ENCODE measurements around the gene DDHD1.
"Not testable (repeated sequence)": the region's sequence is repeated elsewhere in the genome, so short reads cannot be mapped to it uniquely, and the experiment has no call there.

Gene DDHD1

DNA sequence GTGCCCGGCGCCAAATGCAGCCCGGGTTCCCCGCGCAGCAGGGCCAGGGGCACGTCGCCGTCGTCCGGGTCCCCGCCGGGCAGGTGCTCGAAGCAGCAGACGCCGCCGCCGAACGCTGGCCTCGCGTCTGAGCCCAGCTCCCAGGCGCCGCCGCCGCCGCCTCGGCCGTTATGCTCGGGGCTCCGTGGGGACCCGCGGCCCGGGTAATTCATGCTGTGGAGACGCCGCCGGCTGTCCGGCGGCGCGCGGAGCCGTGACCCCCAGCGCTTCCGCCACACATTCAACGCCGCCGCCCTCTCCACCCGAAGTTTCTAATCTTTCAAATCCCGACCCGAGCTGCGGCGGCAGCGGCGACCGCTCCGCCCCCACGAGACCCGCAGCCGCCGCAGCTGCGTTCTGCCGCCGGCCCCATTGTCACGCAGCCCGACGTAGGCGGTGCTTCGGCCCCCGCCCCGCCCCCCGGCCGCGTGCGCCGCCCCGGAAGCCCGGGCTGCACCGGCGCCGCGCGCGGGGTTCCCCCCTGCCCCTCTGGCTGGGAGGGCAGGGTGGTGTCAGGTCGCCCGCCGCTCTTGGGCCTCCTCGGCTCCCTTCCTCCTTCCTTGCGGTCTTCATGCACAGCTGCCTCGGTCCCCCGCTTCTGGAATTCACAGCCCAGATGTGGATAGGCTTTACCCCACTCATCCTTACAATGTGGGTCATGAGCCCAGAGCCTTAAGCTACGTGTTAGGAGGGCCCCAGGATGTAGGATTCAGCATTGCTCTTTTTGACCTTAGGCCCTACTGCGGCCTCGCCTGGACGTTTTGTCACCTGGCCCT lies at the start of gene DDHD1:
TSS of gene DDHD1 (minus strand) at position 437 of the 815 bp plus-strand sequence. CDS start at position 212, 225 bp downstream.
- no peak for FAIRE-seq

DNA sequence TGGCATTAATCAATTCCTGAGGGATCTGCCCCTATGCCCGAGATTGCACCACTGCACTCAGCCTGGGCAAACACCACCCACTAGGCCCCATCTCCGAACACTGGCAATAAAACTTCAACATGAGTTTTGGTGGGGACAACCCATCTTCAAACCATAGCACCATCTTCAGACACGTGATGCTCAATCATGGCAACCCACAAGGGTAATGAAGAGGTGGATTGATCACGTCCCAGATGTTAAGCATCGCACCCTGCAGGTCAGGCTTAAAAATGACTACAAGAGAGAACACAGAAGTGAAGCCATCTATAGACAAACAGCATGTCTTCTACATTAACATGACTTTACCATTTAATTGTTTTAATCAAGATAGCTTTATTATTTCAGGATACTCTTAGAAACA lies 42.8 kb upstream of the DDHD1 start:
- no peak for FAIRE-seq

DNA sequence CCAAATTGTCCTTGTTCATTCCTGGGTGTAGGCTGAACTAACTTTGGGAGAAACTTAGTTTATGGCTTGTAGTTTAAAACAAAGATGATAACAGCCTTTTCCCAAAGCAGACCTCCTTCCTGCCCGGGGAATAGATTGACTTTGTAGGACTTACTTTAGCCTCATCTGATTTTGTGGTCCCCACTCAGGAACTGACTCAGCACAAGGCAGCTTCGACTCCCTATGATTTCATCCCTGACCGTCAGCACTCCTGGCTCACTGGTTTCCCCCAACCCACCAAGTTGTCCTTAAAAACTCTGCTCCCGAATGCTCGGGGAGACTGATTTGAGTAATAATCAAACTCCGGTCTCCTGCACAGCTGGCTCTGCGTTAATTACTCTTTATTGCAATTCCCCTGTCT lies 40.1 kb upstream of the DDHD1 start:
- no peak for FAIRE-seq

DNA sequence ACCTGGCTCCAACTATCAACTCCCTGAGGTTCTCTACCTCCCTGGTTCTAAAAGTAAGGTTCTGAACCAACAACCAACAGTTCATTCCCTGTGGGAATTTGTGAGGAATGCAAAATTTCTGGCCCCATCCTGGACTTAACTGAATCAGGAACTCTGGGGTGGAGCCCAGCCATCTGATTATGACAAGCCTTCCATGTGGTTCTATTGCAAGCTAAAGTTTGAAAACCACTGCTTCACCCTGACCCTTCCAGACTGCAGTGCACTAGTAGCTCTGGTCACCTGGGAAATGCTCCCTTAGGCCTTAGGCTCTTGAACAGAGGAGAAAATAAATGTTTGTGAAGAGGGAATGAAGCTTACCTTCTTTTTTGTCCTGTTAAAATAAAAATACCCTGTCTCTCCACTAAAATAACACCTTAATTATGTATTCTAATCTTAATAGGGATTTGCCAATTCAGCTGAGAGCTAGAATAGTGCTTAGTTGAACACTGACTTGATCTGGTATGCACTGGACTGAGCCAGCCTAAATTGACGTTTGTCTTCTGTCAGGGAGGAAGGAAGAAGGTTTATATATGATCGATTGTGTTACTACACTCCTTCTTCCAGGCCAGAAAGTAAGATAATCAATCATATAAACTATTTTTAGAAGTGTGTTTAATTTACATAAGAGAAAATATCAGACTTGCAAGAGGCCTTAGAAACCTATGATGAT lies 39.1 kb upstream of the DDHD1 start:
- no peak for FAIRE-seq

DNA sequence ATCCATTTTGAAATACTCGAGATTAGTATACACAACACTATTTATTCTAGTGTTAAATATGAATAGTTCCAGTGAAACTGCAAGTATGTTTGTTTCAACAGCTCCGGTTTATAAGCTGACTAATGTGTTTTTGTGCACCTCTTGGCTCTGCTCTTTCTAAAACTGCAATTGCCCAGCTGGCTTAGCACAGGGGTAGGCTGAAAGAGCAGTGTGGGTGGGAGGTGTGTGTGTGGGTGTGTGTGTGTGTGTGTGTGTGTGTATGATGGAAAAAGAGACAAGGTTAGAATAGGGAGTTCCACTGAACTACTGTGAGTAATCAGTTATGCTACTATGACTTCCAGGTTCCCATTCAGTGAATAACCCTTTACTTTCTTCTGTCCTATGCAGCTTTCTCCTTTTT lies 37.8 kb upstream of the DDHD1 start:
- FAIRE-seq = no peak

DNA sequence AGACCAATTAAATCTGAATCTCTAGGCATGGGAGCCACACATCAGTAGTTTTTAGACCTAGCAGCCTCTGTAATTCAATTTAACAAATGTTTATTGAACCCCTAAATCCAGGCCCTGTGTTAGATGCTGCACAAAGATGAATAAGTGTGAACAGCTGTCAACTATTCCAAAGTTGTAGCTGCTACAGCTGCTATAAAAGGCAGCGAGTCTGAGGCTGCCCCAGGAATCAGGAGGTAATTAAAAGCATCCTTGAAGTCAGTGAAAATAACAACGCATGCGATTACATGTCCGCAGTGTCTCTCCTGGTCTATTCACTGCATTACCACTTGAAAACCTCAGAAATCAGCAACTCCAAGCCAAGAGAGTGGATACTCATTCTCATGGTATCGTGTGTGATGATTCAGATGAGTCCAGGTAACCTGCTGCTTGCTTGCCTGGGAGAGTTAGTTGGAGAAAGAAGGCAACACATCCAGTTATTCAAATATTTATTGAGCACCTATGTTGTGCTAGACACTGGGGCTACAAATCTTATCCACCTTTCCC lies 34.9 kb upstream of the DDHD1 start:
- no peak for FAIRE-seq

DNA sequence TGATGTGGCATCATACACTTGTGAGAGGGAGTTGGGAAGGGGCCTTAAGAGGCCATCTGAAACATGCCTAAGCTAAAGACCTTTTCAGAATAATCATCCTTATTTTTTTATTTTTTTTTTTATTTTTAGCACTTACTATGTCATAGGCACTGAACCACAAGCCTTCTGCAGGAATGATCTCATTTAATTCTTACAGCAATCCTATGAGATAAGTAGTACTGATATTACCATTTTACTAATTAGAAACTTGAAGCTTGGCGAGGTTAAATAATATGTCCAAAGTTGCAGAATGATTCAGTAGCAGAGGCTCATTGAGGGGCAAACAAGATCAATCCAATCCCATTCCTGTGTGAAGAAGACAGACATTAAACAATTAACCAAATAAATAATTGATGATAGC lies 33.4 kb upstream of the DDHD1 start:
- FAIRE-seq = no peak

DNA sequence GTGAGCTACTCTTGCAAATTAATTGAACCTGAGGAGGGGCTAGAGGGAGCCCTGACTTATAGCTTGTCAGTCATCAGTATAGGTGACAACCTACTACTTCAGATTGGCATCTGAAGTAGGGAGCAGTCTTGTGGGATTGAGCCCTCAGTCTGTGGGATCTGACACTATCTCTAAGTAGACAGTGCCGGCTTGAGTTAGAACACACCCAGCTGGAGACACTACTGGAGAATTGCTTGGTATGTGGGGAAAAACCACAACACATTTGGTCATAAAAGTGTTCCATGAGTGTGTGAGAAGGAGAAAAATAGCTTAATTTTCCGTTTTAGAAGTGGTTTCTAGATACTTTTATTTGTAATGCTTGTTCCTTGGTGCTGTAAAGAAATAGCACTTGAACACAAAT lies 30.5 kb upstream of the DDHD1 start:
- no peak for FAIRE-seq

DNA sequence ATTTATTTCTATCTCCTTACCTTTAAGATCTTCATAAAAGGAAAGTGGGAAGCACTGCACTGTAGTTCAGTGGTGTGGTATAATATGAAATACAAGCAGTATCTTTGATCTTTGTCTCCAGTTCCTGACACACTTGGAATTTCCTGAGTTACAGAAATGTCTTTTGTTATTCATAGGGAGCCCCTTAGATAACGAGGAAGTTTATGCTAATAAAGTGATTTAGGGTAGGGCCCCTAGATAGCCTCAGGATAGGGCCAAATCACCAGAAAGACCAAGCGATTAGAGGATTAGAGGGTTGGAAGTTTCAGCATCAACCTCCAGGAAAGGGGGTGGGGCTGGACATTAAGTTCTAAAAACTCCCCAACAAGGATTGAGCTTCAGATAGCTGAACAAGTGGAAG lies 29.9 kb upstream of the DDHD1 start:
- no peak for FAIRE-seq

DNA sequence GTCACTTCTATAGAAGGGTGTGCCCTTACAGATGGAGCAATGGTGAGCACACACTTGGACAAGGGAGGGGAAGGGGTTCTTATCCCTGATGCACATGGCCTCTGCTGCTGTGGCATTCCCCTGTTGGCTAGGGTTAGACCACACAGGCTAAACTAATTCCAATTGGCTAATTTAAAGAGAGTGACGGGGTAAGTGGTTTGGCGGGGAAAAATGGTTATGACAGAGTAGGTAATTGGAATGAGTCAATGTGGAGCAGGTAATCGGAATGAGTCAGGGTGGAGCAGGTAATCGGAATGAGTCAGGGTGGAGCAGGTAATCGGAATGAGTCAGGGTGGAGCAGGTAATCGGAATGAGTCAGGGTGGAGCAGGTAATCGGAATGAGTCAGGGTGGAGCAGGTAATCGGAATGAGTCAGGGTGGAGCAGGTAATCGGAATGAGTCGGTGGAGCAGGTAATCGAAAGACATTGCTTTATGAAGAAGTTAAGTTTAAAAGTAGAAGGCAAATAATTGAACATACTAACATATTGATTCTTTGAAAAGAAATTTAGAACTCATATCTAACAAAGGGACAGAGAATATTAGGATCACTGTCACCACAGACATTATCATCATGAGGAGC lies 28.4 kb upstream of the DDHD1 start:
- not testable (repeated sequence) for FAIRE-seq

DNA sequence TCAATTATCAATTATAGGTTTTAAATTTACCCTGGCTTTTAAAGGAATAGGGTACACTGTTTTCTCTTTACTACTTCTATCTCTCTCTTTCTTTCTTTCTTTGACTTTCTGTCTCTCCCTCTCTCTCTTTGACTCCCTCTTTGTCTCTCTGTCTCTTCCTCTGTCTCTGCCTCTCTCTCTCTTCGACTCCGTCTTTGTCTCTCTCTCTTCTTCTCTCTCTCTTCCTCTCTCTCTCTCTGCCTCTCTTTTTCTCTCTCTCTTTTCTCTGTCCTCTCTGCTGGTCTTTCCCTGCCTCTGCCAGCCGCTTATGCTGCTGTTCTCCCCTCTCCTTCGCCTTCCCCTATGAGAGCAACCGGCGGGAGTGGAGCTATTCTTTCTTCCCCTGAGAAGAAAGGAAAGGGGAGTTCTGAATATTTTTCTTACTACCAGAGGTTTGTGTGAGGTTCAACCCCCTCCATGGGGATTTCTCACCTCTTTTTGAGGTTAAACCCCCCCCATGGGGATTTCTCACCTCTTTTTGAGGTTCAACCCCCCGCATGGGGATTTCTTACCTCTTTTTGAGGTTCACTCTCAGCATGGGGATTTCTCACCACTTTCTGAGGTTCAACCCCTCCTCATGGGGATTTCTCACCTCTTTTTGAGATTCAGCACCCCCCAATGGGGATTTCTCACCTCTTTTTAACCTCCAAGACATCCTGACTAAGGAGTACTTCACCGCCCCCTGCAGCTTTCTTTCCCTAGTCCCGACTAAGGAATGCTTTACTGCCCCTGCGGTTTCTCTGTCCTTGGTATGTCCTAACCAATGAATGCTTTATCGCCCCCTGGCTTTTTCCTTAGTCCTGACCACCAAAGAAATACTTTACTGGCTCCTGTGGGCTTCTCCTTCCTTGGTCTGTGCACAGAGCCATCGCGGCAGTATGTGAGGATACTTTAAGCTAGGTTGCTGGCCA lies 27.4 kb upstream of the DDHD1 start:
- FAIRE-seq = no peak

DNA sequence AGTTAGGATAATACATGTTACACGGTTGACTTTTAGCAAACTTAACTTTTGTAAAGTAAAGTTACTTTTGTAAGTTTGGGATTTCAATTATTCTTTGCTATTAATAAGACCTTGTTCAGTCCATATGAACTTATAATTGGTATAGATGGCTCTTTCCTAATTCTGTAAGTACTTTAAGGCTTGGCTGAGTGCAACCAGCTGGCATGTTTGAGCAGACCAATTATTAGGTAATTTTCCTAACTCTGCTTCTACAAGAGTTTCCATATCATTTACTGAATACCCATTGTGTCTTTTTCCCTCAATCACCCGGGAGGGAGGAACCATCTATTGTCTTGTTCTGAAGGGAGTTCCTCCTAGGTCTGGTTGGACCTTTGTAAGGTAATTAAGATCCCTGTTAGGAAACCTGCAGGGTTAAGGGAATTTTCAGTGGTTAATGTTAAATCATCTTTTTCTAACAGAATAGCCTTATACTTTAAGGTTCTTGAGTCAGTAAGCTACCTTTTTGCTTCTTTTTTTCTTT lies 26.4 kb upstream of the DDHD1 start:
- not testable (repeated sequence) for FAIRE-seq

DNA sequence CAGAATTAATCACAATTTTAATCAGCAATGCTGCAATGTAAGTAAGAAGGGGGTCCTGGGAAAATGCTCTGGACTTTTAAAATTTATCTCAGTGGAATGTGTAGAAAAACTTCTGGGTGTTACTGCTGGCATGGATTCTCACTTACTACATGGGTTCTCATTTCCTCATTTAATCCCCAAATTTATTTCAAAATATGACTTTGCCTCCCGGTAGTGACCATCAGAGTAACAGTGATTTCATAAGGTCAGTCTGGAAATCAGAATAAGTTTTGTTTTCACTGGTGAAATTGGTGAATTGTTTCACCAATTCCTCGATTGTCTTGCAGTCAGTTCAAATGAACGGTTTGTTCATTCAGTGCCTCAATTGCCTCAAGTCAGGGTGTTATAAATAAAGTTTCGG lies 22.3 kb upstream of the DDHD1 start:
- no peak for FAIRE-seq

DNA sequence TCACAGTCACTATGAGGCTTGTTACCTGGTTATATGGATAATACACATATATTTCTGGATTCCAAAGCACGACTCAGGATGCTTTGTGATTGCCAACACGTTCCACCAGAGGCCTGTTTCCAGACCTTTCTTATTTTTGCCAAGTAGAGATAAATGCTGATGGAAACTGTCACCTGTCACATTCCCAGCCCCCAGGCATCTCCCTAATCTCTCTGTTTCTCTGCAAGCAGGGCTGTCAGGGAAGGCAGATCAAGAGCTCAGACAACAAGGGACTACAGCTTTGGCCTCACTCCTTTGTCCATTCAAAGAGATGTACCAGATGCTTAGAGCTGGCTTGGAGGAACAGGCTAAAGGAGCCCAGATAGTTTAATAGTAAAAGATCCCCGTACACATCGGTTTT lies 21.8 kb upstream of the DDHD1 start:
- no peak for FAIRE-seq

DNA sequence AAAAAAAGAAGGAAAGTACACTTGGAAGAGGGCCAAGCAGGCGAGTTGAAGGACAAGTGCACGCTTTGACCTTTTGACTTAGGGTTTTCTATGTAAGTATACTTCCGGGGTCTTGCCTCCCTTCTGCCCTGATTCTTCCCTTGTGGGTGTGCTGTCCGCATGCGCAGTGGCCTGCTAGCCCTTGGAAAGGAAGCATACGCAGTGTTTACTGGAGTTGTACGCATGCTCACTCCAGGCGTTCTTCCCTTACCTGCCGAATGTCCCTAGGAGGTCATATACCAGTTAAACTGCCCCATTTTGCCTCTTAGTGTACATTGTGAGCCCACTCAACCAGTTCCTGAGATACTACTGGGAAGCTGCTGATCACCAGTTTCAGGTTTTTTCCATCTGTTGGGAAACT lies 15.7 kb upstream of the DDHD1 start:
- no peak for FAIRE-seq

DNA sequence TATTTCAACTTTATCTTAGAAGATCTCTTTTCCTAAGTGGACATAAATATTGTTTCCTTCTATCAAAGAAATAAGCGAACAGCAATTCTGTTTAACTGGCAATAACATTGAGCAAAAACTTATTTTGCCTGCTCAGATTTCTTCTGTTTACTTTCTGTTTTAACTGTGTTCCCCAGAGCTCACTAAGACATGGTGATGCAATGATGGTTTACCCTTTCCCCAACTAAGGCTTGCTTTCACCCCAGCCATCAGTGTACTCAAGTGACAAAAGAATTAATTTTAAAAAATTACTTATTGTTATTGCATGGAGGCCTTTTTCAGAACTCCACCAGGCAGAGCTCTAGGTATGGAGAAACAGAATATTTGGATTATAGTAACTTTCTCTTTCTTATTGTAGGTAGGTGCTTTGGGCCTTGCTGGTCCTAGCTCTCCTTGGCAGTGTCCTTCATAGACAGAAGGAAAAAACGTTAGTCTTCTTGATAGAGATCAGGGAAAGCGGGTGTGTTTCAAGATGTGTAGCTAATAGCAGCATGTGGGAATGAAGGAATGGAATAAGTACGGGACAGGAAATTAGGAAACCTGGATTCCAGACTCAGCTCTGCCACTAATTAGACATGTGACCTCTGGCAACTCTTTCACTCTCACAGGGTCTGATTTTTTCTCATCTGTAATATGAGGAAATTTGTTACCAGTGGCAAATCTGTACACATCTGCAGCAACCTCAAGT lies 14.6 kb upstream of the DDHD1 start:
- FAIRE-seq = no peak

DNA sequence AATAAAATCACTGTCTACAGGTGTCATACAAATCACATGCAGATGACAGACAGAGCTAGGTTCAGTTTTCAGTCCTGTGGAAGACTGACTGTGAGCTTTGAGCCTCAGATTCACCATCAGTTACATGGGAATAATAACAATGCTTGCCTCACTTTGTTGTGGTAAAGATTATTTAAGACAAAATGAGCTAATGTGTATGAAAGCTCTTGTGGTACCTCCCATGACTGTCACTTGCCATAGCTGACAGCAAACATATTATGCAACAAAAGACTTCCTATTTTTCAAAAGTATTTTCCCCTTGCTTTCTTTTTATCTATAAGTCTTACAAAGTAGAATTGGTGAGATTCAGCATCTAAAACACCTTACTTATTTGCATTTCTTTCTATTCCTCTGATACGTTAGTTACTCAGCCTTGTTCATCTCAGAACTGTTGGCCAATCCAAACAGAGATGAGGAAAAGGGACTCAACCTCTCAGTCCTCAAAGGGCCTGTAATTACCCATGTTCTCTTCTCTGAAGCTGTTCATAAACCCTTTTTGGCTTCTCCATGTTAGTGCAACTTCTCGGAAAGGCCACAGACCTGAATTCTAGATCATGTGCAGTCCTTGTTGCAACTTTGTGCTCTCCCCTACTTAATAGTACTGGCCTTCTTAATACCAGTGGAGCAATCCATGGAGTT lies 8.8 kb upstream of the DDHD1 start:
- FAIRE-seq = no peak

DNA sequence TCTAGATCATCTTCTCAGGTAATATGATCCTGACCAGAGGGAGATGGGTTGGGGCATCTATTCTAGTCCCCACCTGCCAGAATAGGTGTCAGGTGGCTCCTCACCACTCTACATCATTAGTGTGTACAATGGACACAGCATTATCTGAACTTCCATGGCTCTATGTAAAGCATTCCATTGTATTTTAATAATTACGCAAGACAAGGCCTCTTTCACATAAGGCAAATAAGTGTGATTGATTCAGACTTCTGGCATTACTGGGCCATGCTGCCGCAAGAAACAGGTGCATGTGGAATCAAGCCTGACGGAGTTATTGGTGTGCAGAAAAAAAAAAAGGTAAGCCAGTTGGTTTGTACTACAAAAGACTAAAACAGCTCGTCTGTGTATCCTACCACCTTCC lies 3.1 kb upstream of the DDHD1 start:
- no peak for FAIRE-seq

DNA sequence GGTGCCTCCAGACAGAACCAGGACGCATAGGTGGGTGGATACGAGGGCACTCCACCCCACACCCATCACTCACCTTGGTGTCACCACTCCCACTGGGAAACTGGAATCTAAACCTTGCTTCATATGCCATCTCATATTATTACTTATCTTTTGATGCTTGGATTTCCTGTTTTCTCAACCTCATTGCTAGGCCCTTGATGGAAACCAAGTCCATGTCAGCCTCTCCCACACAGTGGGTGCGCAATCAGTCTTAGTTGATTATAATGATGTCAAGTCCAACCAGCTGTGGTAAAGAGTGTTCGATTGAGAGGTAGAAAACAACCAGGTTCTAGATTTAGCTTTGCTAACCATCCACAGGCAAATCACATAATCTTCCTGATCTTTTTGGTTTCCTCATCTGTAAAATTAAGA lies 584 bp upstream of the DDHD1 start:
- no peak for FAIRE-seq

DNA sequence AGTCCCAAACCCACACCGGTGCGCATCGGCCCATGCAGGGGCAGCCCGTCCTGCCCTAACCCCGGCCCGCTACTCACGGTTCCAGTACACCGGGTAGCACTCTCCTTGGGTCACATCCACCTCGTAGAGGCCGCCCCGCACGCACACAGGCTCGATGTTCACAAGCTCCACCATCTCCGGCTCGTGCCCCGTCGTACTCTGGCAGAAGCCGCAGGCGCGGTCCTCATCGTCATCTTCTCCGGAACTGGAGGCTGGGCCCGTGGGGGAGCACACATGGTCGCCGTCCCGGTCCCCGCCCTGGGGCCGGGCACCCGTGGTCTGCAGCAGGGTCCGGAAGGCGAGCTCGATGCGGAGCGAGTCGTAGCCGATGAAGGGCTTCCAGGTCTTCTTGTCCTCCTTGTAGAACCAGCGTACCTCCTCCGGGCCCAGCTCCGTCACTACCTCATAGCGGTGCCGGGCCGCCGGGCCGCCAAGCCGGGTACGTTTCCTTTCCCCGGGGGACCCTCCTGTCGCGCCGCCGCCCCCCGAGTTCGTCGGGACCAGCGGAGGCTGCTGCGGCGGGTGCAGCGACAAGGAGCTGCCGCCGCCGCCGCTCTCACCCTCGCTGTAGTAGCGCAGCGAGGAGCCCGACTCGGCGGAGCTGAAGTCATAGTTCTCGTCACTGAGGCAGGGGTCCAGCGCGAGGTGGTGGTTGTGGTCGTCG lies 788 bp downstream of the DDHD1 start:
- FAIRE-seq = no peak
